ENCODE results near the gene RAMP1. TPM values are rescaled to one million over a fixed set of nuclear protein-coding genes. Genes with fewer than 3 reads are reported as not detected.

RAMP1 gene
- total RNA-seq, 1 donor: 35.0 TPM

DNA sequence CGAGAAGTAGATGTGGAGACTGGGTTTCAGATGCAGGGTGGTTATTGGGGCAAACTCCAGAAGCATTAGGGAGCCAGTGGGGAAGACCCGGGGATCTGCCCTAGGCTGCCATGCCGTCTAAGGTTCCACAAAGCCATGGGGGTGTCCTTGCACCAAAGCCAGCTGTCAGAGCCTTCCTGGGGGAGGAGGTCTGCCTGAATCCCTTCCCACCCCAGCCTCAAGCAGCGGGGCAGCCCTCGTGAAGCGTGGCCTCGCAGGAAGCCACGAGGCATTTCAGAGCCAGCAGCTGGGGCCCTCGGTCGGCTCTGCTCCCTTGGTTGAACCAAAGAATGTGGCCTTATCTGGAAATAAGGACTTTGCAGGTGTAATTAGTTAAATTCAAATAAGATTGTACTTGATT lies 56.2 kb downstream of the RAMP1 start:
- DNase-seq (ENCODE audit: low read depth): no peak
- TF ChIP-seq, protein P1, sequence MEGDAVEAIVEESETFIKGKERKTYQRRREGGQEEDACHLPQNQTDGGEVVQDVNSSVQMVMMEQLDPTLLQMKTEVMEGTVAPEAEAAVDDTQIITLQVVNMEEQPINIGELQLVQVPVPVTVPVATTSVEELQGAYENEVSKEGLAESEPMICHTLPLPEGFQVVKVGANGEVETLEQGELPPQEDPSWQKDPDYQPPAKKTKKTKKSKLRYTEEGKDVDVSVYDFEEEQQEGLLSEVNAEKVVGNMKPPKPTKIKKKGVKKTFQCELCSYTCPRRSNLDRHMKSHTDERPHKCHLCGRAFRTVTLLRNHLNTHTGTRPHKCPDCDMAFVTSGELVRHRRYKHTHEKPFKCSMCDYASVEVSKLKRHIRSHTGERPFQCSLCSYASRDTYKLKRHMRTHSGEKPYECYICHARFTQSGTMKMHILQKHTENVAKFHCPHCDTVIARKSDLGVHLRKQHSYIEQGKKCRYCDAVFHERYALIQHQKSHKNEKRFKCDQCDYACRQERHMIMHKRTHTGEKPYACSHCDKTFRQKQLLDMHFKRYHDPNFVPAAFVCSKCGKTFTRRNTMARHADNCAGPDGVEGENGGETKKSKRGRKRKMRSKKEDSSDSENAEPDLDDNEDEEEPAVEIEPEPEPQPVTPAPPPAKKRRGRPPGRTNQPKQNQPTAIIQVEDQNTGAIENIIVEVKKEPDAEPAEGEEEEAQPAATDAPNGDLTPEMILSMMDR (IDR thresholded peaks at IDR 0.05; ENCODE audit: insufficient read depth, low read depth, low read length): no peak
- H3K4me3 ChIP-seq (ENCODE audit: low read depth, low read length): no peak overlapping the region

DNA sequence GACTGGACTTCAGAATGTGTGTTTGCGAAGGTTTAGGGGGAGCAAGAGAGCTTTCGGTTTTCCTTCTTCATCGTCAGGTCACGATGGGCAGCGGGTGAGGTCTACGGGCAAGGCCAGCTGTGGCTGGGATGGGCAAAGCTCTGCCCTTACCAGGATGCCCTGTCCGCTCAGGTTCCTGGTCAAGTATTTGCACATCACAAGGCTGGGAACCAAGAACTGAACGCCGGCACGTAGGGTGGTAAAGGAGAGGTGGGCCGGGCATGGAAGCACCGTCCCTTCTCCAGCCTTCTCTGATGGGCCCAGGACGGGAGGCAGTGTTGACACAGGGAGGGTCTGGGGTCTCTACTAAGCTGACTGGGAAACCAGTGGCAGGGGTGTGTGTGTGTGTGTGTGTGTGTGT lies 56.9 kb downstream of the RAMP1 start:
- no peak overlapping the region for H3K4me3 ChIP-seq (ENCODE audit: low read depth, low read length)
- TF ChIP-seq, protein P1 (IDR thresholded peaks at IDR 0.05; ENCODE audit: insufficient read depth, low read depth, low read length): no peak
- DNase-seq (ENCODE audit: low read depth): no peak

DNA sequence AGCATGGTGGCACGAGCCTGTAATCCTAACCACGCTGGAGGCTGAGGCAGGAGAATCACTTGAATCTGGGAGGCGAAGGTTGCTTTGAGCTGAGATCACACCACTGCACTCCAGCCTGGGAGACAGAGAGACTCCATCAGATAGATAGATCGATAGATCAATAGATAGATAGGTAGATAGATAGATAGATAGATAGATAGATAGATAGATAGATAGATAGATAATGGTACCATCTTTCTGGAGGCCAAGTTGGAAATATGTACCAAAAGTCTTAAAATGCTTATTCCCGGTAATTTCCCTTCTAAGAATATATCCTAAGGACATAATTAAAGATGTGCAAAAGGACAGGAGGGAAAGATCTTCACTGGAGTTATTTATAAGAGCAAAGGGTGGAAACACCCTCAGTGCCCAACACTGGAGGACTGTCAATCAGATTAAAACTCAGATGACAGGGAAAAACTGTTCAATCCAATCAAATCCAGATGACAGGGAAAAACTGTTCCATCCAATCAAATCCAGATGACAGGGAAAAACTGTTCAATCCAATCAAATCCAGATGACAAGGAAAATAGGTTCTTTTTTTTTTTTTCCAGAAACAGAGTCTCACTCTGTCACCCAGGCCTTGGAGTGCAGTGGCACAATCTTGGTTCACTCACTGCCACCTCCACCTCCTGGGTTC lies 58.4 kb downstream of the RAMP1 start:
- TF ChIP-seq, protein P1 (IDR thresholded peaks at IDR 0.05; ENCODE audit: insufficient read depth, low read depth, low read length): no peak
- DNase-seq (ENCODE audit: low read depth): no peak
- H3K4me3 ChIP-seq (ENCODE audit: low read depth, low read length): no peak overlapping the region

DNA sequence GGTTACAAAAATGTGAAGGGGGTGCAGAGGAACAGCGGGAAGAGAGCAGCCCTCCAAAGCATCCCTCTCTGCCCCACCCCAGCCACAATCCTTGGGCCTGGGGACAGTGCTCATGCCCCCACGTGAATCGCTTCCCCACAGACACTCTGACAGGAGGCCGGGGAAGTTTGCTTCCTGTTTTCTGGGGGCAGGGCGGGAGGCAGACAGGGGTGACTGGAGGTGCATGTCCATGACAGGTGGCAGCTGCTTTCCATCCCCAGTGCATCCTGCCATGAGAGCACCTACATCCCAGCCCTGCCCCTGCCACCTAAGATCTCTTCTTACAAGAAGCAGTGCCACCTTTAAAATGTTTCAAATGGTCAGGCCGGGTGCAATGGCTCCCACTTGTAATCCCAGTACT lies 60.2 kb downstream of the RAMP1 start:
- TF ChIP-seq, protein P1 (IDR thresholded peaks at IDR 0.05; ENCODE audit: insufficient read depth, low read depth, low read length): no peak
- DNase-seq (ENCODE audit: low read depth): no peak
- no peak overlapping the region for H3K4me3 ChIP-seq (ENCODE audit: low read depth, low read length)

DNA sequence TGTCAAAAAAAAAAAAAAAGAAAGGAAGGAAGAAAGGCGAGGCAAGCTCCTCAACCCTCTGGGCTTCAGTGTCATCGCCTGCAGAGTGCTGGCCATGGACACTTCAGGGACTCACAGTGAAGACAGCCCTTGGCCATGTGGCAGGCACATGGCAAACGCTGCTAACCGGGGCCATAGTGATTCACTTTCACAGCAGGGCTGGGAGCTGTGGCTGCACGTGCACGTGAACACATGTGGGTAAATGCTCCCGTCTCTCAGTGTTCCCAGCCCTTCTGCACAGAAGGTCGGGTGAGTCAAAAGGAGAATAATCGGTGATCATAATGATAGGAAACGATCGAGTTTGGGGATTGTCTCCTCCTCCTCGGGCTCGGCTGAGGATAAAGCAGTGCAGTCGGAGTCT lies 61.2 kb downstream of the RAMP1 start:
- peak; percentile 24 for DNase-seq (ENCODE audit: low read depth)
- TF ChIP-seq, protein P1 (IDR thresholded peaks at IDR 0.05; ENCODE audit: insufficient read depth, low read depth, low read length): no peak
- H3K4me3 ChIP-seq (ENCODE audit: low read depth, low read length): no peak overlapping the region

DNA sequence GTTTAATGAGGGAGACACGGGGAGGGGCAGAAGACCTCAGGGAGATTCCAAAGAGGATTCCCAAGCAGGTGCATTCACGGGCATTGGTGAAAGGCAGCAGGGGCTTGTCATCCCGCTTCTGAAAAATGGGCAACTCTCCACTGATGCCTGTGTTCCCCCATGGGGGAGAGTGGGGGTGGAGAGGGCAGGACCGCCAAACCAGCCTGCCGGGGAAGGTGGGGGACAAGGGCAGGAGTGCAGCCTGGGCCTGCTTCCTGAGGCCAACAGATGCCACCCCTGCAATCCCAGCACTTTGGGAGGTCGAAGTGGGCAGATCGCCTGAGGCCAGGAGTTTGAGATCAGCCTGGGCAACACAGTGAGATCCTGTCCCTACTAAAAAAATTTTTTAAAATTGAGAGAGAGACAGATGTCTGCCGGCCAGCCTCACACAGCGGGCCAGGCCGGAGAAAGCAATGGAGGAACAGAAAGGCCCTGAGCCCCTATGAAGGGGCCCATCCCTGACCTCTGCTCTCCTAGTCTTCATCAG lies 62.6 kb downstream of the RAMP1 start:
- H3K4me3 ChIP-seq (ENCODE audit: low read depth, low read length): no peak overlapping the region
- TF ChIP-seq, protein P1 (IDR thresholded peaks at IDR 0.05; ENCODE audit: insufficient read depth, low read depth, low read length): no peak
- no peak for DNase-seq (ENCODE audit: low read depth)
